GM12801 (cell line): ENCODE results near the gene DHX35.
A peak's percentile ranks its signal among the peaks of the same experiment; 100 is the strongest.

Experiments used
- TF ChIP-seq, protein P1 (sequence below): IDR thresholded peaks from one replicate; pipeline ENCODE4 v1.5.1; 2011; ENCODE audit warnings: control low read depth; ENCODE audit not compliant: insufficient read length; ENCODE audit errors: extremely low read depth

Gene DHX35

GRCh38 chr20:39040116-39040515, 78.0 kb downstream of the DHX35 start:
- TF ChIP-seq, protein P1, sequence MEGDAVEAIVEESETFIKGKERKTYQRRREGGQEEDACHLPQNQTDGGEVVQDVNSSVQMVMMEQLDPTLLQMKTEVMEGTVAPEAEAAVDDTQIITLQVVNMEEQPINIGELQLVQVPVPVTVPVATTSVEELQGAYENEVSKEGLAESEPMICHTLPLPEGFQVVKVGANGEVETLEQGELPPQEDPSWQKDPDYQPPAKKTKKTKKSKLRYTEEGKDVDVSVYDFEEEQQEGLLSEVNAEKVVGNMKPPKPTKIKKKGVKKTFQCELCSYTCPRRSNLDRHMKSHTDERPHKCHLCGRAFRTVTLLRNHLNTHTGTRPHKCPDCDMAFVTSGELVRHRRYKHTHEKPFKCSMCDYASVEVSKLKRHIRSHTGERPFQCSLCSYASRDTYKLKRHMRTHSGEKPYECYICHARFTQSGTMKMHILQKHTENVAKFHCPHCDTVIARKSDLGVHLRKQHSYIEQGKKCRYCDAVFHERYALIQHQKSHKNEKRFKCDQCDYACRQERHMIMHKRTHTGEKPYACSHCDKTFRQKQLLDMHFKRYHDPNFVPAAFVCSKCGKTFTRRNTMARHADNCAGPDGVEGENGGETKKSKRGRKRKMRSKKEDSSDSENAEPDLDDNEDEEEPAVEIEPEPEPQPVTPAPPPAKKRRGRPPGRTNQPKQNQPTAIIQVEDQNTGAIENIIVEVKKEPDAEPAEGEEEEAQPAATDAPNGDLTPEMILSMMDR = no peak

- TF ChIP-seq, protein P1 = no peak
Measured at GRCh38 chr20:39041067-39041466, 78.9 kb downstream of the DHX35 start.

GRCh38 chr20:39042279-39043150, 80.4 kb downstream of the DHX35 start:
- TF ChIP-seq, protein P1 = no peak

GRCh38 chr20:39044501-39044900, 82.4 kb downstream of the DHX35 start:
- TF ChIP-seq, protein P1 = no peak

- TF ChIP-seq, protein P1 = no peak
Measured at GRCh38 chr20:39045676-39046075, 83.5 kb downstream of the DHX35 start.

DNA sequence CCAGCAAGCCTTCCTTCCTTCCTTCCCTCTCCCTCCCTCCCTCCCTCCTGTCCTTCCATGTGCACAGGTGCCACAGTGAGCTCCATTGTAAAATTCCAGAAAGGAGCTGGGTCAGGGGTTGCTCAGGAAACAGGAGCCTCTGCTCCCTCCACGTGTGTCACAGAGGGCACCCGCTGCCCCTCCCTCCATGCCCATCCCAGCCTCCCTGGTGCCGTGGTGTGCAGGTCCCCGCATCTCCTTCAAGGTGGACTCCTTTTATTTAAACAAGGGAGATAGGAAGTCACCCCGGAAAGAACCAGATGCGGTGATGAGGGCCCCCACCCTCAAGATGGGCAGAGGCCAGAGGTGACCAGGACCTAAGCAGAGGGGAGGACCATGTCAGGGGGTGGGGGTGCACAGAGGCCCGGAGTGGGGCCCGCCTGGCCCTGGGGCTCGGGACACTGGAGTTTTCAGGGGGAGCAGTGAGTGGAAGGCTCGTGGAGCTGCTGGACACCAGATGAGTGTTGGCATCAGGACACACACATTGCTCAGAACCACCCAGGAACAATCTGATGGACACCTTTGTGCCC, 85.4 kb downstream of the DHX35 start:
- TF ChIP-seq, protein P1 = no peak

DNA sequence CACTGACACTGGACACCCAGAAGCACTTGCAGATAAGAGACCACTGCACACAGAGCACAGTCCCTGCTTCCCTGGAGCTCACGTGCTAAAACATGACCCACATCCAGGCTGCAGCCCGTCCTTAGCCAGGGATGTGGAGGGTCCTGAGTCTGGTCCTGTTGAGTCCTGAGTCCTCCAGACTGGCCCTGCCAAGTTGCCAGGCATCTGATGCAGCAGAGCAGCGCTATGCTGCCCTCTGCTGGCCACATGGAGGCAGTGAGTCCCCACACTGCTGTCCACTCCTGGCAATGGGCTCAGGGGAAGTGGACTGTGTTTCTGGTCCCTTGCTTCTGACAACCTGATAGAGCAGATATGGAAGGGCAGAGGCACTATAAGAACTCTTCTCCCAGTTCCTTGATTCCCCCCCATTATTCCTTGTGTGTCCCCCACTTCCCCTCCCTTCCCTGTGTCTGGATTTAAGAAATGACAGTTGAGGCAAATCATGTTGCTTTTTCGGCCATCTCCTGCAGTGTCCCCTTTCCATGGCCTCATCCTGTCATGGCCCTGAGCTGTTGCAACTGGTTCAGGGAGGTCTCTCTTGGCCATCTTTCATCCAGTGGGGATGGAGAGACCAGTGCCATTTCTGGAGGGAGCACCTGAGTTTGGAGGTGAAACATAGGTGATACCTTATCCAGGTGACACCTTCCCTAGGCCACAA, 86.0 kb downstream of the DHX35 start:
- TF ChIP-seq, protein P1 = peak; percentile 82
